ENCODE measurements around the gene PLCL1.

The PLCL1 gene

DNA sequence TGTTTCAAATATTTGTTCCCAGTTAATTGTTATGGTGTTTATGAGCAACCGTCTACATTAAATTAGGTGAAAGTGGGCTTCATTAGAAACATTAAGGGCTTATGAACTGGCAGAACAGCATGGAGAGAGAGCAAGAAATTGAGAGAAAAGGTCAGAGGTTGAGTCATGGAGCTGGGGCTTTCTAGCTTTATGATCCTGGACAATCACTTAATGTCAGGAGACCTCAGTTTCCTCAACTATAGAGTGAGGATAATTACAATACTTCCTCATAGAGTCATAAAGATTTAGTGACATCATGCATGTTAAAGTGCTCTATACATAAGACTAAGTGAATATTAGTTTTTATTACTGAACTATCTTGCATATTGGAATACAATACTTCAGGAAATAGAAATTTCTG is 83.9 kb downstream of the PLCL1 start:
- DNase-seq (ENCODE audit: low read depth) = no peak

- DNase-seq (ENCODE audit: low read depth) = peak; percentile 35
Observed at GRCh38 chr2:197889041-197889440, 84.6 kb downstream of the PLCL1 start.

DNA sequence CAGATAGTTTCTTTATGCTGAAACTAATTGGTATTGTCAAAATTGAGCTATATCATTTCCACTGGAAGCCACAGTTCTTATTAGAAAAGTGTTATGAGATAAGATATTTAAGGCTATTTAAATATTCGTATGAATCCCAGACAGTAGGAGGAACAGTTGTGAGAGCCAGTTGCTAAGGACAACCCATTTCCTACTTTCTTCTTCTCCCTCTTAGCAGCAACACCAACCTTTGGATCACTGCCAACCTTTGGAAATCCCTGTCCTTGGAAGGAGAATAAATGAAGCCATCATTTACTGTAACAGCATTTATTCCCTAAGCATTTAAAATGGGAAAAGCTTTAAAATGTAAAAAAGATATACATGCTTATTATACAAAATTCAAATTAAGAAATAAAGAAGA is 85.8 kb downstream of the PLCL1 start:
- no peak for DNase-seq (ENCODE audit: low read depth)

DNA sequence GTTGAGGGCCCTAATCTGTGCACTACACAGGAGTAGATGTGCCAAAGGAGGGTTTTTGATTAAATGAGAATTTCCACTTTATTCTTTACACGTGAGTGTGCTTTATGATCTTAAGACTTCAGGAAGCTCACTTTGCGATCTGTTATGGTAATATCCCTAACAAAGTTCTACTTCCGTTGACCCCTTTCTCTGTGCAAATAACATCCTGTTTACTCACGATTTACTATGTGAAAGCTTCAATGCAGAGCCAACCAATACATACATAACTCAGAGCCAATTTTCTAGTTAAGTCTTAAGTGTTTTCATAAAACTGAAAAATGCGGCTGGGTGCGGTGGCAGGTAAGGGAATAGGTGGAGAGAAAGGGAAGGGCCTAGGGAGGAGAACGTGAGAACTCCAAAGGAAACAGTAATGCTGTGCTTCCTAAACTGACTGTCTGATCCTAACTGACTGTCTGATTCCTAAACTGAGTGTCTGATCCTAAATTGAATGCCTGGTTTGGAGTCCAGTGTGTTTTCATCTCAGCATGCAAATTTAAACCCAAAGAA is 87.6 kb downstream of the PLCL1 start:
- DNase-seq (ENCODE audit: low read depth) = no peak

DNA sequence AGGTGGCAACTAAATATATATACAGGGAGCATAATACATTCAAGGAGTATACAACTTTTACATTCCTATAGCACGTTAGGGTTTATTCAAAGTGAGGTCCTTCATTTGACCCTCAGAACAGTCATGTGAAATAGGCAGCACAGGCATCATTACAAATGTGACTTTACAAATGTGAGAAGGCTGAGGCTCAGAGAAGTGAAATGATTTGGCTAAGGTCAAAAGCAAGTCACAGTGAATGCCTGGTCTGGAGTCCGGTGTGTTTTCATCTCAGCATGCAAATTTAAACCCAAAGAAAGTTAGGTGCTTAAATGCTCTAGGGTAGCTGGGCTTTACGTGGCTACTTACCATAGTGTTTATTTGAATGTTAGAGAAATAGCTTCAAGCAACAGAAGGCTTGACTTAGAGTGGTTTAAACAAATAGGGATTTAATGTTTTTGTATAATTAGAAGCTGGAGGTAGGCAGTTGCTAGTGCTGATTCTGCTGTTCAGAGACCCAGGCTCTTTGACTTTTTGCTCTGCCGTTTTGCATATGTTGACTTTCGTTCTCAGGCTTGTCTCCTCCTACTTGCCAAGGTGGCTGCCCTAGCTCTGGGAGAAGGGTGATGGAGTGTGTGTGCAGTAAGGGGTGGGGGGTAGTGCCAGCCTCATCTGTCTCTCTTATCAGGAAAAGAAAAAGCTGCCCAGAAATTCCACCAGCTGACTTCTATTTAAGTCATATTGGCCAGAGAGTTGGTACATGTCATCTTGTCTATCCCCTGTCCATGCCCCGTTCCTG is 89.2 kb downstream of the PLCL1 start:
- DNase-seq (ENCODE audit: low read depth) = no peak

DNA sequence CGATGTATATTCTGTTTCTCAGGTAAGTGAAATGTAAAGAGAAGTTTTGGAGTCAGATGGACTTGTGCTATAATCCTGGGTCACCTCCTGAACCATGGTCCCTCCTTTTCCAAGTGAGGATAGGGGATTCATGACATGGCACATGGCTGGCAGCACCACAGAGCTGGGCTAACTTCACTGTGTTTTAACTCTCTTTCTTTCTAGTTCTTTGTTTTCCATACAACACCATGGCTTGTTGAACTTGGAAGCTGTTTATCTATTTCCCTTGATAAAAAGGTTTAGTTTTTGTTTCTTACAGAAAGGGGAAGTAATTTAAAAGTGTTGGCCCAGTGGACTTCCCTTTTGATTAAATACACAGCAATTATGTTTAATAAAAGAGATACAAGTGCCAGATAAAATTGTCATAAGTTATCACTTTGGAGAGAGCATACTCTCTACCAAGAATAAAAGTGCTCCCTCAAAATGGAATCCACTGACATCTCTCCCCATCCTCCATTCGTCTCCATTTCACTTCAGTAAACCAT is 90.4 kb downstream of the PLCL1 start:
- DNase-seq (ENCODE audit: low read depth) = no peak

GRCh38 chr2:197897960-197898678 is 93.7 kb downstream of the PLCL1 start:
- DNase-seq (ENCODE audit: low read depth) = no peak

- DNase-seq (ENCODE audit: low read depth) = no peak
Observed at GRCh38 chr2:197904446-197904845, 100.1 kb downstream of the PLCL1 start.

GRCh38 chr2:197908156-197908555 is 103.8 kb downstream of the PLCL1 start:
- no peak for DNase-seq (ENCODE audit: low read depth)

GRCh38 chr2:197908990-197909776 is 104.8 kb downstream of the PLCL1 start:
- peak; percentile 38 for DNase-seq (ENCODE audit: low read depth)

GRCh38 chr2:197911667-197912066 is 107.3 kb downstream of the PLCL1 start:
- no peak for DNase-seq (ENCODE audit: low read depth)

DNA sequence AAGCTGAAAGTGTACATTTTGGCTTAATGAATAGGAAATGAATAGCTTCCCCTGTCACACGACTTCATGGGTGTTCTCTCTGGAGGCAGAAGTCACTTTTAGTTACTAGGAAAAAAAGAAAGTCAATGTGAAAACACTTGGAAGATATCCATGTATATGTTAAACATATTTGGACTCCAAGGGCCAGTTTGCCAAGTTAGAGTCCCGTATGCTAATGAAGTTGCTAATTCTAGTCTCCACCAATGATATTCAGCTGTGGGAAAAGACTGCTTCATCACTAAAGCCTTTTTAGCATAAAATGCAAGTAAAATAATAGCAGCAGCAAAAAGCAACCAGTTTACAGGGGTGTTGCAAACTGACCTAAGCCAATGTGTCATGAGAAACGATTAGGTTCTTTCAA is 108.7 kb downstream of the PLCL1 start:
- DNase-seq (ENCODE audit: low read depth) = no peak

- no peak for DNase-seq (ENCODE audit: low read depth)
Observed at GRCh38 chr2:197914778-197915177, 110.4 kb downstream of the PLCL1 start.

- DNase-seq (ENCODE audit: low read depth) = peak; percentile 65
Observed at GRCh38 chr2:197915548-197916265, 111.3 kb downstream of the PLCL1 start.

- DNase-seq (ENCODE audit: low read depth) = no peak
Observed at GRCh38 chr2:197919487-197919886, 115.1 kb downstream of the PLCL1 start.

- no peak for DNase-seq (ENCODE audit: low read depth)
Observed at GRCh38 chr2:197920088-197920487, 115.7 kb downstream of the PLCL1 start.

DNA sequence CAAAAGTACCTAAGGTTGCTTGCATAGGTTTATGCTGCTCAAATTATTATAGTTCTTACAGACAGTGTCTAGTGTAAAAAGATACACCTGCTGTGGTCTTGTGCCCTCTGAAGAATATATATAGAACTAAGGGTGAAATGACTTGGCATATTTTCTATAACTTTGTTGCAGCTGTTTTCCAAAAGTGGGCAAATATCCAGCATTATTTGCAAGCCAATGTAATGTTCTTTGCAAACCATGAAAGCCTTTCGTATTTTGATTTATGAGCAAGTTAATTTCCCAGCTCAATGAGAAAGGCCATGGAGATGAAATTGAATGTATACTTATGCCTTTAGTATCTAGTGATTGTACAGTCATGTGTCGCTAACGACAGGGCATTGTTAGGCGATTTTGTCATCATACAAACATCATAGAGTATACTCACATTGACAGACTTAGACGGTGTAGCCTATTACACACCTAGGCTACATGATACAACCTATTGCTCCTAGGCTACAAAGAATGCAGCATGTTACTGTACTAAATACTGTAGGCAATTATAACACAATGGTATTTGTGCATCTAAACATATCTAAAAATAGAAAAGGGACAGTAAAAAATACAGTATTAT is 116.3 kb downstream of the PLCL1 start:
- DNase-seq (ENCODE audit: low read depth) = no peak

GRCh38 chr2:197924483-197924882 is 120.1 kb downstream of the PLCL1 start:
- no peak for DNase-seq (ENCODE audit: low read depth)

- DNase-seq (ENCODE audit: low read depth) = no peak
Observed at GRCh38 chr2:197925204-197925603, 120.8 kb downstream of the PLCL1 start.

- no peak for DNase-seq (ENCODE audit: low read depth)
Observed at GRCh38 chr2:197925976-197926375, 121.6 kb downstream of the PLCL1 start.

GRCh38 chr2:197926673-197927072 is 122.3 kb downstream of the PLCL1 start:
- no peak for DNase-seq (ENCODE audit: low read depth)
